GM12873 (cell line): ENCODE data around the gene NTSR1.

Source experiments
- CTCF ChIP-seq: IDR thresholded peaks from 2 replicates; pipeline ENCODE4 v1.5.1; 2012; ENCODE audit warnings: low read depth, mild to moderate bottlenecking, moderate library complexity, low read length, control low read depth; ENCODE audit not compliant: insufficient read depth; ENCODE audit errors: missing control alignments

NTSR1 gene

GRCh38 chr20:62728781-62729300, 20.2 kb downstream of the NTSR1 start:
- TF ChIP-seq CTCF = no peak

- TF ChIP-seq CTCF = no peak
Observed at GRCh38 chr20:62730481-62730880, 21.8 kb downstream of the NTSR1 start.

- no peak for TF ChIP-seq CTCF
Observed at GRCh38 chr20:62732031-62732760, 23.6 kb downstream of the NTSR1 start.

- TF ChIP-seq CTCF = no peak
Observed at GRCh38 chr20:62732842-62733525, 24.3 kb downstream of the NTSR1 start.

GRCh38 chr20:62733526-62733842, 24.8 kb downstream of the NTSR1 start:
- TF ChIP-seq CTCF = no peak

- TF ChIP-seq CTCF = no peak
Observed at GRCh38 chr20:62733891-62734290, 25.3 kb downstream of the NTSR1 start.

- no peak for TF ChIP-seq CTCF
Observed at GRCh38 chr20:62734326-62734725, 25.7 kb downstream of the NTSR1 start.
